HepG2 (cell line): ENCODE measurements around the gene SSTR5. TPM values are rescaled to one million over a fixed set of nuclear protein-coding genes. Genes with fewer than 3 reads are reported as not detected.

Experiments used
- ATAC-seq: fragments of 200-7000 bp; cut with Tn5 transposase; 3 replicates; pipeline ENCODE4 v1.9.1; 2020; ENCODE audit warnings: mild to moderate bottlenecking, moderate library complexity
- BruUV-seq: library from RNA; stranded (reverse); fragments of 400-500 nt; replicated peaks from 2 replicates; lab custom pipeline; 2021; lab: Mats Ljungman, UMichigan
- CTCF ChIA-PET: fragments of 300-600 bp; formaldehyde crosslinking; extraction: SDS; loops from one replicate; lab custom pipeline; 2021; ENCODE audit warnings: low total read pairs, inconsistent platforms, low intra/inter-chr PET ratio; lab: Yijun Ruan, JAX
- POLR2A ChIA-PET: fragments of 350-600 bp; sonication (Branson Sonifier 250); formaldehyde crosslinking; loops from one replicate; lab custom pipeline; 2020; ENCODE audit warnings: antibody characterized with exemption, inconsistent platforms; lab: Yijun Ruan, JAX
- DNase-seq: peaks from one replicate; pipeline ENCODE4 v3.0.0-alpha.2; 2015; ENCODE audit warnings: low spot score
- FAIRE-seq: peaks from 3 replicates; lab custom pipeline; 2011; peaks lifted over from hg19 to GRCh38; lab: Jason Lieb, UNC
- H2AFZ ChIP-seq: one replicate; pipeline ENCODE4 v1.6.1; 2011; ENCODE audit warnings: low read length, inconsistent platforms
- H3K27ac ChIP-seq: fragments of 300-600 bp; 3 replicates; pipeline ENCODE4 v1.8.0; 2011; ENCODE audit warnings: mixed run types, mild to moderate bottlenecking, mixed read lengths, low read length, inconsistent platforms; ENCODE audit not compliant: insufficient read depth; ENCODE audit errors: extremely low read length
- H3K27me3 ChIP-seq, 2 experiments: fragments of 200-600 bp in 1 of 2; 2 replicates in 1 of 2; 3 replicates in 1 of 2; pipeline versions ENCODE4 v1.6.0 to v1.8.0; 2011; ENCODE audit warnings: low read length in 2 of 2, mild to moderate bottlenecking in 2 of 2, moderate library complexity in 2 of 2, inconsistent platforms in 1 of 2; ENCODE audit not compliant: insufficient read depth in 2 of 2, control insufficient read depth in 1 of 2
- H3K36me3 ChIP-seq, 2 experiments: fragments of 200-600 bp in 1 of 2; replicated peaks in 1 of 2; 2 replicates in 1 of 2; 3 replicates in 1 of 2; pipeline versions ENCODE4 v1.5.1 to v1.8.0; 2011; ENCODE audit warnings: low read length in 2 of 2, inconsistent platforms in 1 of 2; ENCODE audit not compliant: insufficient read depth in 2 of 2, control insufficient read depth in 1 of 2
- H3K4me1 ChIP-seq: 2 replicates; pipeline ENCODE4 v1.5.1; 2012; ENCODE audit warnings: low read length, inconsistent platforms; ENCODE audit not compliant: insufficient read depth
- H3K4me2 ChIP-seq: 2 replicates; pipeline ENCODE4 v1.6.0; 2011; ENCODE audit warnings: low read depth, low read length, inconsistent platforms
- H3K4me3 ChIP-seq, 3 experiments: fragments of 200-600 bp in 1 of 3; sonication (generic), shearing (Covaris generic) in 1 of 3; replicated peaks in 1 of 3; 2 replicates each; pipeline ENCODE4 v1.5.1; 2011 to 2016; ENCODE audit warnings: low read length in 3 of 3, inconsistent platforms in 2 of 3, low read depth in 2 of 3, mild to moderate bottlenecking in 2 of 3, control low read depth in 1 of 3, mixed read lengths in 1 of 3; ENCODE audit not compliant: insufficient read depth in 1 of 3
- H3K79me2 ChIP-seq: one replicate; pipeline ENCODE4 v1.6.1; 2011; ENCODE audit warnings: low read length, inconsistent platforms; ENCODE audit not compliant: insufficient read depth
- H3K9ac ChIP-seq: 2 replicates; pipeline ENCODE4 v1.6.0; 2011; ENCODE audit warnings: mild to moderate bottlenecking, low read depth, low read length, inconsistent platforms; ENCODE audit not compliant: insufficient read depth
- H3K9me3 ChIP-seq: 2 replicates; pipeline ENCODE4 v1.5.1; 2012; ENCODE audit warnings: mild to moderate bottlenecking, low read length
- H4K20me1 ChIP-seq: 2 replicates; pipeline ENCODE4 v1.6.0; 2011; ENCODE audit warnings: inconsistent platforms, mild to moderate bottlenecking, low read length, moderate library complexity; ENCODE audit not compliant: insufficient read depth
- MTF2 ChIP-seq: sonication (generic); formaldehyde crosslinking; IDR thresholded peaks from 2 replicates; pipeline ENCODE4 v1.5.0; 2020; ENCODE audit warnings: missing genetic modification reagents, borderline replicate concordance
- WGBS: methylation state at CpG from one replicate; pipeline ENCODE4 v1.1.6; 2017; ENCODE audit warnings: low lambda C conversion rate; 5-methylcytosine and 5-hydroxymethylcytosine counted together
- in situ Hi-C: cut with HindIII; loops from 2 replicates; pipeline ENCODE4 v1.10.0; 2017; ENCODE audit warnings: low pct_unique_long_range_greater_than_20kb; ENCODE audit not compliant: extremely low pct_ligation_motif_present
- intact Hi-C: fragments of 100-400 bp; cut with micrococcal nuclease; formaldehyde crosslinking; loops from one replicate; pipeline ENCODE4 v1.10.0; 2022; ENCODE audit not compliant: unreplicated experiment
- polyA plus RNA-seq, 8 experiments: library from polyadenylated mRNA; depleted of rRNA in 3 of 8; stranded (reverse) in 7 of 8; unstranded in 1 of 8; fragments of >200 nt; fragmentation: Illumina TruSeq in 4 of 8; extraction: Trizol in 4 of 8; gene quantifications; 2 replicates each; pipeline versions ENCODE4 v1.2.1 to v1.2.3, GENCODE V29; 2011 to 2016; ENCODE audit warnings: low read depth in 4 of 8, missing spikeins in 1 of 8, mixed read lengths in 1 of 8; ENCODE audit not compliant: insufficient read depth in 1 of 8
- total RNA-seq, 5 experiments: library from RNA; depleted of rRNA; stranded (reverse); fragments of >200 nt; fragmentation: Illumina TruSeq; extraction: Trizol; gene quantifications; 2 replicates each; pipeline ENCODE4 v1.2.3, GENCODE V29; 2016; ENCODE audit warnings: low read depth in 1 of 5
- TF ChIP-seq, protein P1 (sequence below): sonication (generic); formaldehyde crosslinking; IDR thresholded peaks from 2 replicates; pipeline ENCODE4 v1.9.0; 2021; ENCODE audit warnings: missing genetic modification reagents, borderline replicate concordance

SSTR5 gene
- total and polyA plus RNA-seq, 2 of the 13 experiments (the other 11 are each of a cell fraction or from before 2014, with no cell fraction given), result 0.20 to 0.49 TPM

- POLR2A ChIA-PET, result no interaction called here
- CTCF ChIA-PET, result no interaction called here
Measured at GRCh38 chr16:1045310-1045992, 27.1 kb upstream of the SSTR5 start.

More at GRCh38 chr16:1045310-1045992, 27.1 kb upstream of the SSTR5 start:
- WGBS, result no CpG with 5 or more reads among the region's 38 CpGs
- in situ Hi-C loops, result no loop called here
- H3K36me3 ChIP-seq, result no peaks in the 10 kb centered on the region
- TF ChIP-seq, protein P1, sequence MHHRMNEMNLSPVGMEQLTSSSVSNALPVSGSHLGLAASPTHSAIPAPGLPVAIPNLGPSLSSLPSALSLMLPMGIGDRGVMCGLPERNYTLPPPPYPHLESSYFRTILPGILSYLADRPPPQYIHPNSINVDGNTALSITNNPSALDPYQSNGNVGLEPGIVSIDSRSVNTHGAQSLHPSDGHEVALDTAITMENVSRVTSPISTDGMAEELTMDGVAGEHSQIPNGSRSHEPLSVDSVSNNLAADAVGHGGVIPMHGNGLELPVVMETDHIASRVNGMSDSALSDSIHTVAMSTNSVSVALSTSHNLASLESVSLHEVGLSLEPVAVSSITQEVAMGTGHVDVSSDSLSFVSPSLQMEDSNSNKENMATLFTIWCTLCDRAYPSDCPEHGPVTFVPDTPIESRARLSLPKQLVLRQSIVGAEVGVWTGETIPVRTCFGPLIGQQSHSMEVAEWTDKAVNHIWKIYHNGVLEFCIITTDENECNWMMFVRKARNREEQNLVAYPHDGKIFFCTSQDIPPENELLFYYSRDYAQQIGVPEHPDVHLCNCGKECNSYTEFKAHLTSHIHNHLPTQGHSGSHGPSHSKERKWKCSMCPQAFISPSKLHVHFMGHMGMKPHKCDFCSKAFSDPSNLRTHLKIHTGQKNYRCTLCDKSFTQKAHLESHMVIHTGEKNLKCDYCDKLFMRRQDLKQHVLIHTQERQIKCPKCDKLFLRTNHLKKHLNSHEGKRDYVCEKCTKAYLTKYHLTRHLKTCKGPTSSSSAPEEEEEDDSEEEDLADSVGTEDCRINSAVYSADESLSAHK, result no peak
- TF ChIP-seq MTF2, result 0 out of 2 replicates have a peak, but pooled peaks have one; percentile 10
- TF ChIP-seq, all 625 proteins: peak for 1
- H4K20me1 ChIP-seq, result no peaks in the 10 kb centered on the region; the same call in 1 of the 2 replicates
- H3K4me1 ChIP-seq, result peaks cover 18% of the 10 kb centered on the region
- ATAC-seq (peak; percentile 17), FAIRE-seq (no peak), DNase-seq (no peak)
- no peak overlapping the region for H3K27ac ChIP-seq
- no peak overlapping the region for H3K9ac ChIP-seq
- intact Hi-C loops, result no loop called here
- H3K9me3 ChIP-seq, result no peaks in the 10 kb centered on the region
- BruUV-seq, result no TSS peak
- H3K27me3 ChIP-seq, result peaks cover 15 to 56% of the 10 kb centered on the region in 2 experiments; a peak in 4 of 5 replicates
- H3K79me2 ChIP-seq, result no peaks in the 10 kb centered on the region
- H3K4me3 ChIP-seq, result no peak overlapping the region
- H2AFZ ChIP-seq, result no peak overlapping the region
- H3K4me2 ChIP-seq, result no peak overlapping the region
